Measurements from ENCODE around the gene C3orf20. TPM values are rescaled to one million over a fixed set of nuclear protein-coding genes. Genes with fewer than 3 reads are reported as not detected.

The C3orf20 gene
- total and polyA plus RNA-seq, 2 of the 13 experiments (the other 11 are each of a cell fraction or from before 2014, with no cell fraction given): 0.03 to 0.04 TPM

DNA sequence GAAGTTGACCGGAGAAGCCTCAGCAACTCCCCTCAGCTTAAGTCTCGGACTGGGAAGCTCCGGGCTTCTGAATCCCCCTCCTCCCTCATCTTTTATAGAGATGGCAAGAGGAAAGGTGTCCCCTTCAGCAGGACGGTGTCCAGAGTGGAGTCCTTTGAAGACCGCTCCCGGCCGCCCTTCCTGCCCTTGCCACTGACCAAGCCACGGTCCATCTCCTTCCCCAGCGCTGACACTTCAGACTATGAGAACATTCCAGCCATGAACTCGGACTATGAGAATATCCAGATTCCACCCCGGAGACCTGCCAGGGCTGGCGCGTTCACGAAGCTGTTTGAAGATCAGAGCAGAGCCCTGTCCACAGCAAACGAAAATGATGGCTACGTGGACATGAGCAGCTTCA, 146.2 kb downstream of the C3orf20 start (continued):
- no peak for TF ChIP-seq KDM1A (CRISPR knock-in tag; IDR thresholded peaks at IDR 0.05)
- TF ChIP-seq, protein P1, sequence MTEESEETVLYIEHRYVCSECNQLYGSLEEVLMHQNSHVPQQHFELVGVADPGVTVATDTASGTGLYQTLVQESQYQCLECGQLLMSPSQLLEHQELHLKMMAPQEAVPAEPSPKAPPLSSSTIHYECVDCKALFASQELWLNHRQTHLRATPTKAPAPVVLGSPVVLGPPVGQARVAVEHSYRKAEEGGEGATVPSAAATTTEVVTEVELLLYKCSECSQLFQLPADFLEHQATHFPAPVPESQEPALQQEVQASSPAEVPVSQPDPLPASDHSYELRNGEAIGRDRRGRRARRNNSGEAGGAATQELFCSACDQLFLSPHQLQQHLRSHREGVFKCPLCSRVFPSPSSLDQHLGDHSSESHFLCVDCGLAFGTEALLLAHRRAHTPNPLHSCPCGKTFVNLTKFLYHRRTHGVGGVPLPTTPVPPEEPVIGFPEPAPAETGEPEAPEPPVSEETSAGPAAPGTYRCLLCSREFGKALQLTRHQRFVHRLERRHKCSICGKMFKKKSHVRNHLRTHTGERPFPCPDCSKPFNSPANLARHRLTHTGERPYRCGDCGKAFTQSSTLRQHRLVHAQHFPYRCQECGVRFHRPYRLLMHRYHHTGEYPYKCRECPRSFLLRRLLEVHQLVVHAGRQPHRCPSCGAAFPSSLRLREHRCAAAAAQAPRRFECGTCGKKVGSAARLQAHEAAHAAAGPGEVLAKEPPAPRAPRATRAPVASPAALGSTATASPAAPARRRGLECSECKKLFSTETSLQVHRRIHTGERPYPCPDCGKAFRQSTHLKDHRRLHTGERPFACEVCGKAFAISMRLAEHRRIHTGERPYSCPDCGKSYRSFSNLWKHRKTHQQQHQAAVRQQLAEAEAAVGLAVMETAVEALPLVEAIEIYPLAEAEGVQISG (CRISPR knock-in tag; IDR thresholded peaks at IDR 0.05): no peak
- TF ChIP-seq, protein P2, sequence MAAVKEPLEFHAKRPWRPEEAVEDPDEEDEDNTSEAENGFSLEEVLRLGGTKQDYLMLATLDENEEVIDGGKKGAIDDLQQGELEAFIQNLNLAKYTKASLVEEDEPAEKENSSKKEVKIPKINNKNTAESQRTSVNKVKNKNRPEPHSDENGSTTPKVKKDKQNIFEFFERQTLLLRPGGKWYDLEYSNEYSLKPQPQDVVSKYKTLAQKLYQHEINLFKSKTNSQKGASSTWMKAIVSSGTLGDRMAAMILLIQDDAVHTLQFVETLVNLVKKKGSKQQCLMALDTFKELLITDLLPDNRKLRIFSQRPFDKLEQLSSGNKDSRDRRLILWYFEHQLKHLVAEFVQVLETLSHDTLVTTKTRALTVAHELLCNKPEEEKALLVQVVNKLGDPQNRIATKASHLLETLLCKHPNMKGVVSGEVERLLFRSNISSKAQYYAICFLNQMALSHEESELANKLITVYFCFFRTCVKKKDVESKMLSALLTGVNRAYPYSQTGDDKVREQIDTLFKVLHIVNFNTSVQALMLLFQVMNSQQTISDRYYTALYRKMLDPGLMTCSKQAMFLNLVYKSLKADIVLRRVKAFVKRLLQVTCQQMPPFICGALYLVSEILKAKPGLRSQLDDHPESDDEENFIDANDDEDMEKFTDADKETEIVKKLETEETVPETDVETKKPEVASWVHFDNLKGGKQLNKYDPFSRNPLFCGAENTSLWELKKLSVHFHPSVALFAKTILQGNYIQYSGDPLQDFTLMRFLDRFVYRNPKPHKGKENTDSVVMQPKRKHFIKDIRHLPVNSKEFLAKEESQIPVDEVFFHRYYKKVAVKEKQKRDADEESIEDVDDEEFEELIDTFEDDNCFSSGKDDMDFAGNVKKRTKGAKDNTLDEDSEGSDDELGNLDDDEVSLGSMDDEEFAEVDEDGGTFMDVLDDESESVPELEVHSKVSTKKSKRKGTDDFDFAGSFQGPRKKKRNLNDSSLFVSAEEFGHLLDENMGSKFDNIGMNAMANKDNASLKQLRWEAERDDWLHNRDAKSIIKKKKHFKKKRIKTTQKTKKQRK (IDR thresholded peaks at IDR 0.05; ENCODE audit: low read length): no peak
- TF ChIP-seq, protein P3, sequence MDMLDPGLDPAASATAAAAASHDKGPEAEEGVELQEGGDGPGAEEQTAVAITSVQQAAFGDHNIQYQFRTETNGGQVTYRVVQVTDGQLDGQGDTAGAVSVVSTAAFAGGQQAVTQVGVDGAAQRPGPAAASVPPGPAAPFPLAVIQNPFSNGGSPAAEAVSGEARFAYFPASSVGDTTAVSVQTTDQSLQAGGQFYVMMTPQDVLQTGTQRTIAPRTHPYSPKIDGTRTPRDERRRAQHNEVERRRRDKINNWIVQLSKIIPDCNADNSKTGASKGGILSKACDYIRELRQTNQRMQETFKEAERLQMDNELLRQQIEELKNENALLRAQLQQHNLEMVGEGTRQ (IDR thresholded peaks at IDR 0.05; ENCODE audit: low read depth, low read length): no peak
- TF ChIP-seq, protein P3 (CRISPR knock-in tag; IDR thresholded peaks at IDR 0.05; ENCODE audit: borderline replicate concordance): no peak

All from HepG2 (cell line).